Smooth muscle cell (in vitro differentiated cells): ENCODE measurements around the gene PLA2G2E. TPM values are rescaled to one million over a fixed set of nuclear protein-coding genes. Genes with fewer than 3 reads are reported as not detected.

Experiments
- DNase-seq: peaks from one replicate; lab custom pipeline; 2025; ENCODE audit not compliant: unreplicated experiment; lab: John Stamatoyannopoulos, UW
- H2AFZ ChIP-seq: fragments of 200-600 bp; sonication (generic); 2 replicates; pipeline ENCODE4 v1.6.0; 2016; ENCODE audit warnings: antibody characterized with exemption, low read depth, mild to moderate bottlenecking
- H3F3A ChIP-seq: fragments of 200-600 bp; sonication (generic); 2 replicates; pipeline ENCODE4 v1.6.0; 2017; ENCODE audit warnings: antibody characterized with exemption, low read depth
- H3K27ac ChIP-seq: fragments of 200-600 bp; sonication (generic); 2 replicates; pipeline ENCODE4 v1.5.1; 2016; ENCODE audit warnings: low read depth, mild to moderate bottlenecking
- H3K27me3 ChIP-seq: fragments of 200-600 bp; sonication (generic); 2 replicates; pipeline ENCODE4 v1.6.1; 2016; ENCODE audit warnings: low read depth, mild to moderate bottlenecking
- H3K36me3 ChIP-seq: fragments of 200-600 bp; sonication (generic); 2 replicates; pipeline ENCODE4 v1.5.1; 2016; ENCODE audit warnings: low read depth
- H3K4me1 ChIP-seq: fragments of 200-600 bp; sonication (generic); 2 replicates; pipeline ENCODE4 v1.5.1; 2016; ENCODE audit warnings: low read depth
- H3K4me2 ChIP-seq: fragments of 200-600 bp; sonication (generic); 2 replicates; pipeline ENCODE4 v1.6.0; 2016; ENCODE audit warnings: mild to moderate bottlenecking
- H3K4me3 ChIP-seq: fragments of 200-600 bp; sonication (generic); 2 replicates; pipeline ENCODE4 v1.5.1; 2016; ENCODE audit warnings: mild to moderate bottlenecking
- H3K79me2 ChIP-seq: fragments of 200-600 bp; sonication (generic); 2 replicates; pipeline ENCODE4 v1.6.0; 2016; ENCODE audit warnings: low read depth, mild to moderate bottlenecking
- H3K9ac ChIP-seq: fragments of 200-600 bp; sonication (generic); 2 replicates; pipeline ENCODE4 v1.6.0; 2016; ENCODE audit warnings: low read depth
- H3K9me3 ChIP-seq: fragments of 200-600 bp; sonication (generic); replicated peaks from 2 replicates; pipeline ENCODE4 v1.5.1; 2016; ENCODE audit warnings: low read depth
- H4K20me1 ChIP-seq: fragments of 200-600 bp; sonication (generic); 2 replicates; pipeline ENCODE4 v1.6.0; 2016; ENCODE audit warnings: low read depth
- CTCF ChIP-seq: fragments of 200-600 bp; sonication (generic); IDR thresholded peaks from 2 replicates; pipeline ENCODE4 v1.5.1; 2017; ENCODE audit warnings: borderline replicate concordance, mild to moderate bottlenecking, antibody characterized with exemption; ENCODE audit not compliant: insufficient read depth, poor library complexity, severe bottlenecking
- WGBS: methylation state at CpG from one replicate; pipeline ENCODE4 v1.1.7; 2016; ENCODE audit warnings: low lambda C conversion rate; 5-methylcytosine and 5-hydroxymethylcytosine counted together
- polyA plus RNA-seq: library from polyadenylated mRNA; unstranded; fragments of >200 nt; fragmentation: Nextera tagmentation; extraction: Ambion mirVana; gene quantifications from 2 replicates; pipeline ENCODE4 v1.2.1, GENCODE V29; 2016
- total RNA-seq: library from RNA; depleted of rRNA; stranded (reverse); fragments of >200 nt; gene quantifications from 2 replicates; pipeline ENCODE4 v1.2.3, GENCODE V29; 2014

The PLA2G2E gene
- total and polyA plus RNA-seq, 2 experiments from 2014 or later: not detected

- no peak overlapping the region for H3K27ac ChIP-seq
- no peak overlapping the region for H3K4me2 ChIP-seq
- DNase-seq: no peak
- no peaks in the 10 kb centered on the region for H3K9me3 ChIP-seq
- H3K79me2 ChIP-seq: no peaks in the 10 kb centered on the region
- H3K4me1 ChIP-seq: no peaks in the 10 kb centered on the region
- no peak overlapping the region for H2AFZ ChIP-seq
- no peak overlapping the region for H3K9ac ChIP-seq
- no peaks in the 10 kb centered on the region for H3K36me3 ChIP-seq
- no peaks in the 10 kb centered on the region for H3K27me3 ChIP-seq
- H4K20me1 ChIP-seq: no peaks in the 10 kb centered on the region
- TF ChIP-seq CTCF: no peak
- no peak overlapping the region for H3K4me3 ChIP-seq
- WGBS: 79% methylated on average over 16 of the region's 16 CpGs
- no peaks in the 10 kb centered on the region for H3F3A ChIP-seq
Measured at GRCh38 chr1:19877181-19877750, 46.2 kb downstream of the PLA2G2E start.

- 70% methylated on average over 7 of the region's 7 CpGs for WGBS
- no peak overlapping the region for H2AFZ ChIP-seq
- no peak for TF ChIP-seq CTCF
- no peaks in the 10 kb centered on the region for H3K9me3 ChIP-seq
- H3F3A ChIP-seq: peaks cover 5% of the 10 kb centered on the region
- H3K4me2 ChIP-seq: no peak overlapping the region
- no peaks in the 10 kb centered on the region for H3K4me1 ChIP-seq
- H3K36me3 ChIP-seq: no peaks in the 10 kb centered on the region
- no peaks in the 10 kb centered on the region for H4K20me1 ChIP-seq
- H3K27me3 ChIP-seq: no peaks in the 10 kb centered on the region
- DNase-seq: no peak
- H3K9ac ChIP-seq: no peak overlapping the region
- no peak overlapping the region for H3K4me3 ChIP-seq
- H3K79me2 ChIP-seq: no peaks in the 10 kb centered on the region
- no peak overlapping the region for H3K27ac ChIP-seq
Measured at GRCh38 chr1:19872190-19872589, 51.2 kb downstream of the PLA2G2E start.

Other genes starting within 250 kb of the PLA2G2E start
- 5.4 and 6.9 TPM in 2 replicates for gene TMCO4, start 123.7 kb downstream of the PLA2G2E start, total RNA-seq
- 4.3 and 6.8 TPM in 2 replicates for gene TMCO4, start 123.7 kb downstream of the PLA2G2E start, polyA plus RNA-seq
- not detected in 2 replicates for gene RNF186, start 108.3 kb downstream of the PLA2G2E start, total RNA-seq
- not detected in 2 replicates for gene RNF186, start 108.3 kb downstream of the PLA2G2E start, polyA plus RNA-seq
- gene OTUD3, start 41.2 kb downstream of the PLA2G2E start, total RNA-seq: 9.9 and 10.0 TPM in 2 replicates
- 2.3 and 2.6 TPM in 2 replicates for gene OTUD3, start 41.2 kb downstream of the PLA2G2E start, polyA plus RNA-seq
- gene PLA2G2A, start 56.0 kb upstream of the PLA2G2E start, total RNA-seq: 25.5 and 26.3 TPM in 2 replicates
- gene PLA2G2A, start 56.0 kb upstream of the PLA2G2E start, polyA plus RNA-seq: 102 and 163 TPM in 2 replicates
- gene PLA2G5, start 146.6 kb upstream of the PLA2G2E start, total RNA-seq: 0.22 TPM in 2 replicates
- gene PLA2G5, start 146.6 kb upstream of the PLA2G2E start, polyA plus RNA-seq: 0.64 TPM in 1 of 2 replicates, not detected in the other
- not detected in 2 replicates for gene PLA2G2D, start 195.9 kb upstream of the PLA2G2E start, total RNA-seq
- gene PLA2G2D, start 195.9 kb upstream of the PLA2G2E start, polyA plus RNA-seq: not detected in 2 replicates
- 1.0 and 1.9 TPM in 2 replicates for gene PLA2G2F, start 215.7 kb upstream of the PLA2G2E start, total RNA-seq
- gene PLA2G2F, start 215.7 kb upstream of the PLA2G2E start, polyA plus RNA-seq: 0.69 and 0.81 TPM in 2 replicates